Thyroid gland (tissue), 4 donors: ENCODE data around the gene CDK5R1. TPM values are rescaled to one million over a fixed set of nuclear protein-coding genes. Genes with fewer than 3 reads are reported as not detected.

Experiments
- DNase-seq, 2 donors: peaks; one replicate each; pipeline ENCODE4 v3.0.0-alpha.2; 2019
- H3K27ac ChIP-seq, 3 donors: fragments of 200-600 bp; sonication (generic); 1 replicate in 2 of 3; 2 replicates in 1 of 3; pipeline ENCODE4 v1.5.1; 2016 to 2019; ENCODE audit warnings: mild to moderate bottlenecking in 1 of 3, moderate library complexity in 1 of 3
- H3K27me3 ChIP-seq: fragments of 200-600 bp; sonication (generic); one replicate; pipeline ENCODE4 v1.5.1; 2019
- H3K36me3 ChIP-seq, 2 donors: fragments of 200-600 bp; sonication (generic); one replicate each; pipeline ENCODE4 v1.5.1; 2016 to 2019
- H3K4me1 ChIP-seq, 2 donors: fragments of 200-600 bp; sonication (generic); one replicate each; pipeline ENCODE4 v1.5.1; 2017 to 2019
- H3K4me3 ChIP-seq, 3 donors: fragments of 200-600 bp; sonication (generic); replicated peaks in 1 of 3; 1 replicate in 2 of 3; 2 replicates in 1 of 3; pipeline ENCODE4 v1.5.1; 2016; ENCODE audit warnings: mild to moderate bottlenecking in 1 of 3
- H3K9me3 ChIP-seq: fragments of 200-600 bp; sonication (generic); one replicate; pipeline ENCODE4 v1.5.1; 2017
- CTCF ChIP-seq, 6 experiments: fragments of 200-600 bp in 3 of 6; fragments of 450-650 bp in 3 of 6; sonication (generic) in 3 of 6; IDR thresholded peaks; one replicate each; pipeline ENCODE4 v1.5.1; 2016 to 2019; ENCODE audit warnings: antibody characterized with exemption in 6 of 6, mild to moderate bottlenecking in 2 of 6, inconsistent platforms in 1 of 6, moderate library complexity in 1 of 6
- POLR2A ChIP-seq, 2 donors: fragments of 450-650 bp; IDR thresholded peaks; one replicate each; pipeline ENCODE4 v1.6.1; 2017; ENCODE audit warnings: antibody characterized with exemption in 2 of 2, mild to moderate bottlenecking in 2 of 2, moderate library complexity in 1 of 2
- WGBS, 2 donors: methylation state at CpG; one replicate each; pipeline ENCODE4 v1.1.5; 2017; 5-methylcytosine and 5-hydroxymethylcytosine counted together
- intact Hi-C: fragments of 100-400 bp; cut with DNase I; formaldehyde crosslinking; loops from one replicate; pipeline ENCODE4 v1.15.1; 2023
- total RNA-seq, 4 donors: library from RNA; depleted of rRNA; stranded (reverse); fragments of >200 nt; gene quantifications; one replicate each; pipeline ENCODE4 v1.2.3, GENCODE V29; 2016

The CDK5R1 gene
- total RNA-seq, 4 donors from 2014 or later, result 0.49 to 0.78 (median 0.58) TPM

- intact Hi-C loops, result no loop called here
- no peak for TF ChIP-seq CTCF (IDR thresholded peaks at IDR 0.05)
- no peak for TF ChIP-seq POLR2A (IDR thresholded peaks at IDR 0.05)
- peaks cover 64 to 83% of the 10 kb centered on the region in 2 donors for H3K36me3 ChIP-seq
- H3K27ac ChIP-seq, result no peak overlapping the region
- no peaks in the 10 kb centered on the region for H3K27me3 ChIP-seq
- H3K9me3 ChIP-seq, result no peaks in the 10 kb centered on the region
- WGBS, 2 donors, result 98 to 100% methylated on average over 7 of the region's 7 CpGs
- no peak for DNase-seq
- H3K4me3 ChIP-seq, result no peak overlapping the region
- H3K4me1 ChIP-seq, result no peaks in the 10 kb centered on the region
Measured at GRCh38 chr17:32467949-32468348, 18.8 kb upstream of the CDK5R1 start.

- Histone ChIP-seq H3K36me3 (peaks cover 72 to 82% of the 10 kb centered on the region in 2 donors), H3K27me3 (no peaks in the 10 kb centered on the region), H3K9me3 (no peaks in the 10 kb centered on the region), H3K4me3 (no peak overlapping the region), H3K4me1 (no peaks in the 10 kb centered on the region), H3K27ac (no peak overlapping the region)
- TF ChIP-seq POLR2A (IDR thresholded peaks at IDR 0.05), result no peak
- TF ChIP-seq CTCF (IDR thresholded peaks at IDR 0.05), result no peak
- 96 to 97% methylated on average over 6 of the region's 6 CpGs for WGBS, 2 donors
- intact Hi-C loops, result loop anchor here (10.0 kb wide), 1 partner anchor 274 kb away; no protein-coding TSS in a partner anchor
- no peak for DNase-seq
Measured at GRCh38 chr17:32470405-32471167, 16.2 kb upstream of the CDK5R1 start.

- TF ChIP-seq POLR2A (IDR thresholded peaks at IDR 0.05) (no peak), CTCF (IDR thresholded peaks at IDR 0.05) (no peak)
- Histone ChIP-seq H3K4me3 (no peak overlapping the region), H3K27me3 (no peaks in the 10 kb centered on the region), H3K4me1 (no peaks in the 10 kb centered on the region), H3K36me3 (peaks cover 83 to 85% of the 10 kb centered on the region in 2 donors), H3K9me3 (no peaks in the 10 kb centered on the region), H3K27ac (no peak overlapping the region)
- intact Hi-C loops, result loop anchor here (10.0 kb wide), 1 partner anchor 273 kb away; no protein-coding TSS in a partner anchor
- no peak for DNase-seq
- WGBS, 2 donors, result 90 to 99% methylated on average over 4 of the region's 4 CpGs
Measured at GRCh38 chr17:32471652-32472051, 15.1 kb upstream of the CDK5R1 start.

- DNase-seq, result no peak
- no peak for TF ChIP-seq CTCF (IDR thresholded peaks at IDR 0.05)
- TF ChIP-seq POLR2A (IDR thresholded peaks at IDR 0.05), result no peak
- no peak overlapping the region for H3K4me3 ChIP-seq
- WGBS, 2 donors, result 88 to 94% methylated on average over 3 of the region's 3 CpGs
- no peak overlapping the region for H3K27ac ChIP-seq
- peaks cover 92% of the 10 kb centered on the region in 2 donors for H3K36me3 ChIP-seq
- H3K27me3 ChIP-seq, result no peaks in the 10 kb centered on the region
- no peaks in the 10 kb centered on the region for H3K4me1 ChIP-seq
- intact Hi-C loops, result loop anchor here (10.0 kb wide), 1 partner anchor 270 kb away; no protein-coding TSS in a partner anchor
- no peaks in the 10 kb centered on the region for H3K9me3 ChIP-seq
Measured at GRCh38 chr17:32475258-32475657, 11.5 kb upstream of the CDK5R1 start.

- H3K4me1 ChIP-seq, result no peaks in the 10 kb centered on the region
- H3K9me3 ChIP-seq, result no peaks in the 10 kb centered on the region
- H3K27ac ChIP-seq, result no peak overlapping the region
- H3K27me3 ChIP-seq, result no peaks in the 10 kb centered on the region
- TF ChIP-seq POLR2A (IDR thresholded peaks at IDR 0.05) (no peak), CTCF (IDR thresholded peaks at IDR 0.05) (no peak)
- intact Hi-C loops, result loop anchor here (10.0 kb wide), 1 partner anchor 268 kb away; no protein-coding TSS in a partner anchor
- peaks cover 89 to 91% of the 10 kb centered on the region in 2 donors for H3K36me3 ChIP-seq
- H3K4me3 ChIP-seq, result no peak overlapping the region
- 92 to 95% methylated on average over 8 of the region's 8 CpGs for WGBS, 2 donors
- no peak for DNase-seq
Measured at GRCh38 chr17:32477220-32477619, 9.6 kb upstream of the CDK5R1 start.
